ENCODE results near the gene FAM209B.
"Not testable (repeated sequence)": the region's sequence is repeated elsewhere in the genome, so short reads cannot be mapped to it uniquely, and the experiment has no call there.

FAM209B gene

DNA sequence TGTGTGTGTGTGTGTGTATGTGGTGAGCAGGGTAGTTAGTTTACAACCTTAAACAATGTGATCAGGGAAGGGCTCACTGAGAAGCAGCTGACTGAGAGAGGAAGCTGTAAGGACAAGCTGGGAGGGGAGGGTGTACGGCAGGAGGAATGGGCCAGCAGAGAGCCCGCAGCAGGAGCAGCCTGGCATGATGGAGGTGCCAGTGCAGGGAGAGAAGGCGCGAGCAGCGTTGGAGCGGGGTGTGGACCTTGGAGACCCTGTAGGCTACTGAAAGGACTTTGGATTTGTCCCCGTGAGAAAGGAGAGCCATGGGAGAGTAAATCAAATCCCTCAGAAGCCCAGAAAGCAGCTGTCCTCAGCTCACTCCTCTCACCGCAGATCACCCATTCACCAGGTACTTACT is 18.5 kb downstream of the FAM209B start:
- H3K4me1 ChIP-seq (ENCODE audit: control insufficient read depth, insufficient read depth, low read length), result no peaks in the 10 kb centered on the region
- no peaks in the 10 kb centered on the region for H3K36me3 ChIP-seq (ENCODE audit: control insufficient read depth, insufficient read depth, low read length)
- H3K27ac ChIP-seq (ENCODE audit: low read depth, low read length), result no peak overlapping the region
- no peaks in the 10 kb centered on the region for H3K27me3 ChIP-seq (ENCODE audit: control insufficient read depth, insufficient read depth, low read length)
- no peak overlapping the region for H3K9ac ChIP-seq (ENCODE audit: low read length)
- H3K4me3 ChIP-seq (ENCODE audit: low read length), result no peak overlapping the region

GRCh38 chr20:56552911-56553629 is 20.0 kb downstream of the FAM209B start:
- H3K9ac ChIP-seq (ENCODE audit: low read length), result no peak overlapping the region
- H3K4me1 ChIP-seq (ENCODE audit: control insufficient read depth, insufficient read depth, low read length), result no peaks in the 10 kb centered on the region
- H3K27me3 ChIP-seq (ENCODE audit: control insufficient read depth, insufficient read depth, low read length), result no peaks in the 10 kb centered on the region
- H3K36me3 ChIP-seq (ENCODE audit: control insufficient read depth, insufficient read depth, low read length), result no peaks in the 10 kb centered on the region
- H3K27ac ChIP-seq (ENCODE audit: low read depth, low read length), result no peak overlapping the region
- H3K4me3 ChIP-seq (ENCODE audit: low read length), result no peak overlapping the region

GRCh38 chr20:56554869-56555268 is 21.8 kb downstream of the FAM209B start:
- Histone ChIP-seq H3K27me3 (ENCODE audit: control insufficient read depth, insufficient read depth, low read length) (no peaks in the 10 kb centered on the region), H3K4me3 (ENCODE audit: low read length) (no peak overlapping the region), H3K36me3 (ENCODE audit: control insufficient read depth, insufficient read depth, low read length) (no peaks in the 10 kb centered on the region), H3K27ac (ENCODE audit: low read depth, low read length) (no peak overlapping the region), H3K9ac (ENCODE audit: low read length) (no peak overlapping the region), H3K4me1 (ENCODE audit: control insufficient read depth, insufficient read depth, low read length) (no peaks in the 10 kb centered on the region)

DNA sequence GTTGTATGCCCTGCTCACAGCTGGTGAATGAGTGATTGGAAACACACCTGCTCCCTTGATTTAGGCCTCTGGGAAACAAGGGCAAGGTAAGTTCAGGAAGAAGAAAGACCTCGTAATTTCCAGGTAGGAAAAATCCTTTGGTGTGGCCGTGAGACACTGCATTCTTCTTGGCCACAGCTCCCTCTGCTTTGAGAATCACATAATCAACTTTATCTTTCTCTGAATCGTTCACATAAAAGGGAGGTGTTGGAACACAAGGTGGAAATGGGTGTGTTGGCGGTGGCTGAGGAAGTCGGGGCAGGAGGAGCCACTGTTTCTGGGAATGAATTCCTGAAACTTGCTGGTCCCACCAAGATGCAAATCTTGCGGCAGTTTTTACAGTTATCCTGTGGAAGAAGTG is 25.9 kb downstream of the FAM209B start:
- Histone ChIP-seq H3K36me3 (ENCODE audit: control insufficient read depth, insufficient read depth, low read length) (no peaks in the 10 kb centered on the region), H3K4me1 (ENCODE audit: control insufficient read depth, insufficient read depth, low read length) (no peaks in the 10 kb centered on the region), H3K27me3 (ENCODE audit: control insufficient read depth, insufficient read depth, low read length) (no peaks in the 10 kb centered on the region), H3K9ac (ENCODE audit: low read length) (no peak overlapping the region), H3K27ac (ENCODE audit: low read depth, low read length) (no peak overlapping the region), H3K4me3 (ENCODE audit: low read length) (no peak overlapping the region)

GRCh38 chr20:56564526-56564925 is 31.5 kb downstream of the FAM209B start:
- not testable (repeated sequence) for H3K27ac ChIP-seq (ENCODE audit: low read depth, low read length); H3K9ac ChIP-seq (ENCODE audit: low read length); H3K36me3 ChIP-seq (ENCODE audit: control insufficient read depth, insufficient read depth, low read length); H3K4me1 ChIP-seq (ENCODE audit: control insufficient read depth, insufficient read depth, low read length); H3K27me3 ChIP-seq (ENCODE audit: control insufficient read depth, insufficient read depth, low read length); H3K4me3 ChIP-seq (ENCODE audit: low read length)

GRCh38 chr20:56565511-56565910 is 32.5 kb downstream of the FAM209B start:
- no peaks in the 10 kb centered on the region for H3K4me1 ChIP-seq (ENCODE audit: control insufficient read depth, insufficient read depth, low read length)
- H3K27ac ChIP-seq (ENCODE audit: low read depth, low read length), result no peak overlapping the region
- no peak overlapping the region for H3K9ac ChIP-seq (ENCODE audit: low read length)

GRCh38 chr20:56566621-56567020 is 33.6 kb downstream of the FAM209B start:
- Histone ChIP-seq H3K9ac (ENCODE audit: low read length) (no peak overlapping the region), H3K27ac (ENCODE audit: low read depth, low read length) (no peak overlapping the region), H3K36me3 (ENCODE audit: control insufficient read depth, insufficient read depth, low read length) (no peaks in the 10 kb centered on the region), H3K27me3 (ENCODE audit: control insufficient read depth, insufficient read depth, low read length) (no peaks in the 10 kb centered on the region), H3K4me1 (ENCODE audit: control insufficient read depth, insufficient read depth, low read length) (no peaks in the 10 kb centered on the region), H3K4me3 (ENCODE audit: low read length) (no peak overlapping the region)

More at GRCh38 chr20:56565511-56565910, 32.5 kb downstream of the FAM209B start:
- no peaks in the 10 kb centered on the region for H3K27me3 ChIP-seq (ENCODE audit: control insufficient read depth, insufficient read depth, low read length)
- no peaks in the 10 kb centered on the region for H3K36me3 ChIP-seq (ENCODE audit: control insufficient read depth, insufficient read depth, low read length)
- H3K4me3 ChIP-seq (ENCODE audit: low read length), result no peak overlapping the region

- Histone ChIP-seq H3K4me1 (ENCODE audit: control insufficient read depth, insufficient read depth, low read length) (no peaks in the 10 kb centered on the region), H3K27me3 (ENCODE audit: control insufficient read depth, insufficient read depth, low read length) (no peaks in the 10 kb centered on the region), H3K9ac (ENCODE audit: low read length) (no peak overlapping the region), H3K36me3 (ENCODE audit: control insufficient read depth, insufficient read depth, low read length) (no peaks in the 10 kb centered on the region), H3K4me3 (ENCODE audit: low read length) (no peak overlapping the region), H3K27ac (ENCODE audit: low read depth, low read length) (no peak overlapping the region)
Measured at GRCh38 chr20:56570832-56571231, 37.8 kb downstream of the FAM209B start.

- no peak overlapping the region for H3K9ac ChIP-seq (ENCODE audit: low read length)
- H3K4me3 ChIP-seq (ENCODE audit: low read length), result no peak overlapping the region
- H3K4me1 ChIP-seq (ENCODE audit: control insufficient read depth, insufficient read depth, low read length), result no peaks in the 10 kb centered on the region
- H3K27me3 ChIP-seq (ENCODE audit: control insufficient read depth, insufficient read depth, low read length), result no peaks in the 10 kb centered on the region
- no peaks in the 10 kb centered on the region for H3K36me3 ChIP-seq (ENCODE audit: control insufficient read depth, insufficient read depth, low read length)
- no peak overlapping the region for H3K27ac ChIP-seq (ENCODE audit: low read depth, low read length)
Measured at GRCh38 chr20:56572172-56572571, 39.1 kb downstream of the FAM209B start.

GRCh38 chr20:56573986-56574385 is 40.9 kb downstream of the FAM209B start:
- H3K9ac ChIP-seq (ENCODE audit: low read length), result no peak overlapping the region
- H3K4me1 ChIP-seq (ENCODE audit: control insufficient read depth, insufficient read depth, low read length), result no peaks in the 10 kb centered on the region
- no peak overlapping the region for H3K27ac ChIP-seq (ENCODE audit: low read depth, low read length)
- no peaks in the 10 kb centered on the region for H3K36me3 ChIP-seq (ENCODE audit: control insufficient read depth, insufficient read depth, low read length)
- no peak overlapping the region for H3K4me3 ChIP-seq (ENCODE audit: low read length)
- no peaks in the 10 kb centered on the region for H3K27me3 ChIP-seq (ENCODE audit: control insufficient read depth, insufficient read depth, low read length)

DNA sequence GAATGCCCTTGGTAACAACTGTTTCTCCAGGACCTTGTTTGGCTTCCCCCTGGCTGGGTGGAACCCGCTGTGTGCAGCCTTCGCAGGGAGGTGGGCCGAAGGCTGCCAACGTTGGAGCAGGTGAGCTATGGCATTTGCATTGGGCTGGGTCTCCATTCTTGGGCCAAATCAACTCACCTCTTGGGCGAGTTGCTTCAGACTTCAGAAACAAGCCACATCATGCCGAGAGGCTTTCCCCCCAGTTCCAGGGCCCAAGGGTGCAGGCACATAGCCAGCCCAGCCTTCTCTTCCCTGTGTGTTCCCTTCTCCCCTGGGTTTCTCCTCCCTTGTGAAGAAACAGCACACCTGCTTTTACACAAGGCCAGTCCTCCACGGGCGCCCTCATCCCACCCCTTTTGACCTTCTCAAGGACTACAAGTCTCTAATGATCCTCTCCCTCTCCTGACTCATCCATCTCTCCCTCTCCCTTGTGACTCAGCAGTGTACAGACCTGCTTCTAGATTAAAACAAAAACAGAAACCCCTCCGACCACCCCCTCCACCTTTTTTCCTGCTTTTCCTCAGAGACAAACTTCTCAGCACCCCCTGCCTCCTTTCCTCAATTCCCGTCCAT is 41.6 kb downstream of the FAM209B start:
- Histone ChIP-seq H3K36me3 (ENCODE audit: control insufficient read depth, insufficient read depth, low read length) (no peaks in the 10 kb centered on the region), H3K4me1 (ENCODE audit: control insufficient read depth, insufficient read depth, low read length) (no peaks in the 10 kb centered on the region), H3K27ac (ENCODE audit: low read depth, low read length) (no peak overlapping the region), H3K4me3 (ENCODE audit: low read length) (no peak overlapping the region), H3K27me3 (ENCODE audit: control insufficient read depth, insufficient read depth, low read length) (no peaks in the 10 kb centered on the region), H3K9ac (ENCODE audit: low read length) (no peak overlapping the region)

DNA sequence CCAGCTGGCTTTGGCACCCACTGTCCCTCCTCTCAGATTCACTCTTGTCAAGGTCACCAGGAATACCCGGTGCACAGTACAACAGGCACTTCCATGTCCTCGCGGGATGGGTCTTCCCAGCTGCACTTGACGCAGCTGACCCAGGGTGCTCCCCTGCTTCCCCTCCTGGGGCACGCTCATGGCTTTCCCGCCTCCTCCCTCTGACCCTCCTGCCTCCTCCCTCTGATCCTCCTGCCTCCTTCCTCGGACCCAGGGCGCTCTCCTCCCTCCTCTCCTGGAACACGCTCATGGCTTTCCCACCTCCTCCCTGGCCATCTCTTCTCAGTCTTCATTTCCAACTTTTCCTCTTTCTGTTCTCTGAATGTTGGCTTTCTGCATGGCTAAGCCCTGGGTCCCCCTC is 42.1 kb downstream of the FAM209B start:
- Histone ChIP-seq H3K9ac (ENCODE audit: low read length) (no peak overlapping the region), H3K27ac (ENCODE audit: low read depth, low read length) (no peak overlapping the region), H3K4me3 (ENCODE audit: low read length) (no peak overlapping the region), H3K36me3 (ENCODE audit: control insufficient read depth, insufficient read depth, low read length) (no peaks in the 10 kb centered on the region), H3K27me3 (ENCODE audit: control insufficient read depth, insufficient read depth, low read length) (no peaks in the 10 kb centered on the region), H3K4me1 (ENCODE audit: control insufficient read depth, insufficient read depth, low read length) (no peaks in the 10 kb centered on the region)

DNA sequence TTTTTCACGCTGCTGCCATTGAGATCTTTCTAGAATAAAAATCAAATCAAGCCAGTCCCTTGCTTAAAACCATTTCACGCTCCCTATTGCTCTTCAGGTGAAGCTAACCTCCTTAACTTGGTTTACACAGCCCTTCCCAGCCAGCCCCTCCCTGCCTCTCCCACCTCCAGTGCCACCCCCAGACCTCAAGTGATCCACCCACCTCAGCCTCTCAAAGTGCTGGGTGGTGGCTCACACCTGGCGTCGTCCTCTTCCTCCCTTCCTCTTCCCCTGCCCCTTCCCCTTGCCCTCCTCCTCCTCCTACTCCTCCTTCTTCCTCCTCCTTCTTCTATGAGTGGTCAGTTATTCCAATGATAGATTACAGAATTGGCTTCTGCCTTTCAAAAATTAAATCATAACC is 42.9 kb downstream of the FAM209B start:
- no peaks in the 10 kb centered on the region for H3K36me3 ChIP-seq (ENCODE audit: control insufficient read depth, insufficient read depth, low read length)
- H3K4me1 ChIP-seq (ENCODE audit: control insufficient read depth, insufficient read depth, low read length), result no peaks in the 10 kb centered on the region

More for the DNA sequence above, 42.9 kb downstream of the FAM209B start:
- Histone ChIP-seq H3K9ac (ENCODE audit: low read length) (no peak overlapping the region), H3K27ac (ENCODE audit: low read depth, low read length) (no peak overlapping the region), H3K4me3 (ENCODE audit: low read length) (no peak overlapping the region), H3K27me3 (ENCODE audit: control insufficient read depth, insufficient read depth, low read length) (no peaks in the 10 kb centered on the region)
